Astrocyte of the spinal cord (primary cell): Measurements from ENCODE around the gene ST3GAL4.

Source experiments
- DNase-seq: peaks from one replicate; pipeline ENCODE4 v3.0.0; 2011; ENCODE audit warnings: low read depth, low spot score
- H3K4me3 ChIP-seq: 2 replicates; pipeline ENCODE4 v1.5.1; 2011; ENCODE audit warnings: low read depth, mild to moderate bottlenecking, low read length, moderate library complexity
- in situ Hi-C: cut with HindIII; loops from 2 replicates; pipeline ENCODE4 v1.10.0; 2017; ENCODE audit warnings: low sequenced_read_pairs
- TF ChIP-seq, protein P1 (sequence below): IDR thresholded peaks from 2 replicates; pipeline ENCODE4 v1.5.1; 2012; ENCODE audit warnings: low read depth, mild to moderate bottlenecking, low read length, inconsistent platforms

Gene ST3GAL4

DNA sequence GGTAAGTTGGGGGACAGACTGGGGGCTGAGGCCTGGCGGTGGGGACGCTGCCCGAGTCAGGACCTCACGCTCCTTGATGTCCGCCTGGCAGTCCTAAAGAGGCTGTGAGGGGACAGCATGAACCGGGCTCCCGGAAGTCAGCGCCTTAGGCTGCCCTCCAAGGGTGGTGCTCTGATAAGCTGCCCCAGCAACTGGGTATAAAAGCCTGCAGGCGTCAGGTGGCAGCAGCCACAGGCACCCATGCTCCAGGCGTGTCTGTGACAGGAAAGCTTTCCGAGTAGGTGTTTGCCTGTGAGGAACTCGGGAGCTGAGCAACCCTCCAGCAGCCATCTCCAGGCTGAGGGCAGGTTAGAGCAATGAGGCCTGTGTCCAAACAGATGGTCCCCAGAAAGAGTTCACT is 53.0 kb downstream of the ST3GAL4 start:
- in situ Hi-C loops: no loop called here
- TF ChIP-seq, protein P1, sequence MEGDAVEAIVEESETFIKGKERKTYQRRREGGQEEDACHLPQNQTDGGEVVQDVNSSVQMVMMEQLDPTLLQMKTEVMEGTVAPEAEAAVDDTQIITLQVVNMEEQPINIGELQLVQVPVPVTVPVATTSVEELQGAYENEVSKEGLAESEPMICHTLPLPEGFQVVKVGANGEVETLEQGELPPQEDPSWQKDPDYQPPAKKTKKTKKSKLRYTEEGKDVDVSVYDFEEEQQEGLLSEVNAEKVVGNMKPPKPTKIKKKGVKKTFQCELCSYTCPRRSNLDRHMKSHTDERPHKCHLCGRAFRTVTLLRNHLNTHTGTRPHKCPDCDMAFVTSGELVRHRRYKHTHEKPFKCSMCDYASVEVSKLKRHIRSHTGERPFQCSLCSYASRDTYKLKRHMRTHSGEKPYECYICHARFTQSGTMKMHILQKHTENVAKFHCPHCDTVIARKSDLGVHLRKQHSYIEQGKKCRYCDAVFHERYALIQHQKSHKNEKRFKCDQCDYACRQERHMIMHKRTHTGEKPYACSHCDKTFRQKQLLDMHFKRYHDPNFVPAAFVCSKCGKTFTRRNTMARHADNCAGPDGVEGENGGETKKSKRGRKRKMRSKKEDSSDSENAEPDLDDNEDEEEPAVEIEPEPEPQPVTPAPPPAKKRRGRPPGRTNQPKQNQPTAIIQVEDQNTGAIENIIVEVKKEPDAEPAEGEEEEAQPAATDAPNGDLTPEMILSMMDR: no peak
- DNase-seq: no peak
- H3K4me3 ChIP-seq: no peak overlapping the region

DNA sequence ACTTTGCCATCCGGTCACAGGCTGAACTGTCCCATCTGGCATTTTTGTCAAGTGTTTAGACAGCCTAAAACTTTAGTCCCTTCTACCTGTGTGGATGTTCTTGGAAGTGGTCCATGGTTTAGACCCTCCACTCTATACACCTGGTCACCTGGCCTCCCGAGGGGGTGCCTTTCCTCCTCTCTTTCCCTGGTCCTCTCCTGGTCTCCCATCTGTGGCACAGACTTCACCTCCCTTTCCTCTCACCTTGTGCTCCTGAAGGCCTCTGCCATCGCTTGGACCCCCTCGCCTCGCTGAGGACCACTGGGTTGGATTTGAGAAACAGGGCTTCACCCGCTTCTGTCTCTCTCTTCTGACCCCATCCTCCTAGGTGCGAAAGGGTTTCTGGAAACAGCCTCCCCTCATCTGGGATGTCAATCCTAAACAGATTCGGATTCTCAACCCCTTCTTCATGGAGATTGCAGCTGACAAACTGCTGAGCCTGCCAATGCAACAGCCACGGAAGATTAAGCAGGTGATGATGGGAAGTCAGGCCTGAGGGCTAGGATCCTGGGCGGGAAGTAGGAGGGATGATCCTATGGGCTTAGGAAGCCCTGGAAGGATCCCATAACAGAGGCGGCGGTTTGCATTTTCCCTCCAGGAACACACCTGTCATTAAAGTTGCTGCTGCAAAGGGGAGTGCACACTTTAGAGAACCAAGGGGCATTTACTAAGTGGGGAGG is 53.6 kb downstream of the ST3GAL4 start:
- TF ChIP-seq, protein P1: no peak
- no peak overlapping the region for H3K4me3 ChIP-seq
- in situ Hi-C loops: no loop called here
- no peak for DNase-seq

DNA sequence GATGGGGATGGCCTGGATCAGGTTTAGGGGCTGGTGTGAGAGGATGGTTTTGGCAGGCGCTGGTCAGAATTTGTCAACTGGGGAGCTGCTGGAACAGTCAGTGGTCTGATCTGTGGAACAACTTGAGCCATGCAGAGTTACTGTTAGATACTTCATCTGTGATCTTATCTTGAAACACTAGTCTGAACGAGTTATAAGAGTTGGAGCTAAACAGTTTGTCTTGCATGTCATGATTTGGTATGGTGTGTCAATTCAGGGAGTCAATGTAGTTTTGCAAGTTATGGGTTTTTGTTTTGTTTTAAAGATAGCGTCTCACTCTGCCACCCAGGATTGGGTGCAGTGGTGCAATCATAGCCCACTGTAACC is 54.1 kb downstream of the ST3GAL4 start:
- H3K4me3 ChIP-seq: no peak overlapping the region
- no peak for DNase-seq
- TF ChIP-seq, protein P1: no peak
- in situ Hi-C loops: no loop called here

DNA sequence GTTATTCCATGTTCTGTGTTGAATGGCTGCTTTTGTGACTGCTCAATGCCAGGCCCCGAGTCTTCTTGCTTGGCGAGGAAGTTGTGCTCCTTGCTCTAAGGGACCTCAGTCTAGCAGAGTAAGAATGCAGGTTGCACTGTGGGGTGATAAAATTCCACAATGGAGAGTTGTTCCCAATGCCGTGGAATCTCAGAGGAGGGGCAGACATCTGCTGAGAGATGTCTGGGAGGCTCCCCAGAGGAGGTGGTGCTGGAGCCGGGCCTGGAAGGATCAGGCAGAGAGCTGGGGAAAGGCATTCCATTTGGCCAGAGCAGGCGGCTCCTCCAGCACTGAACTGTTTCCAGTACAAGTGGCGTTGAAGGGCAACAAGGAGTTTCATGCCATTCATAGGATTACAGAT is 55.2 kb downstream of the ST3GAL4 start:
- TF ChIP-seq, protein P1: no peak
- DNase-seq: no peak
- in situ Hi-C loops: no loop called here
- no peak overlapping the region for H3K4me3 ChIP-seq

DNA sequence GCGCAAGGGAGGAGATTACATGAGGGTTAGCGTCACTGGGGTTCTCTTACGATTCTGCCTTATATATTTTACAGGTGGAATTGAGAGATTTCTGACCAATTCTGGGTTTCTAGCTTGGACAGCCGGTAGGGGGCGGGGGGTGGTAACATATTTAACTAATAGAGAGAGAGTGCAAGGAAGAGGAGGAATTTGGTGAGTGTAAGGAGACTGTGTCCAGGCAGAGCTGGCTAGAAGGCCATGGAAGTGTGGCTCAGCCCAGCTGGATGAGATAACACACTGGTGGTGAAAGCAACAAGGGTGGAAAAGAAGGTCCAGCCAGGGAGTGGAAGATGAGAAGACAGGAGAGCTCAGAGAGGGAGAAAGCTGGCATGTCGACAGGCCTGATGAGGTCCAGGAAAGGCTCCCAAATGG is 56.5 kb downstream of the ST3GAL4 start:
- no peak for DNase-seq

DNA sequence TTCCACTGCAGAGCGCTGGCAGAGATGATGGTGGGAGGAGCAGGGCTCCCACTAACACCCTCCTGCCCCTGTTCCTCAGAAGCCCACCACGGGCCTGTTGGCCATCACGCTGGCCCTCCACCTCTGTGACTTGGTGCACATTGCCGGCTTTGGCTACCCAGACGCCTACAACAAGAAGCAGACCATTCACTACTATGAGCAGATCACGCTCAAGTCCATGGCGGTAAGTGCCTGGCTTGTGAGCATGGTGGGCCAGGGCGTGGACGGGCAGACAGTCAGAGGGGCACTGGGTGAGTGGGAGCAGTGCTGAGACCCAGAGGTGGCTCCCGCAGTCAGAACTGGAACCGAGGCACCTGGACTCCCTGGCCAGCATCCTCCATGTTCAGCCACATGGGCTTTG is 57.9 kb downstream of the ST3GAL4 start:
- TF ChIP-seq, protein P1: no peak
- DNase-seq: no peak
- in situ Hi-C loops: no loop called here
- no peak overlapping the region for H3K4me3 ChIP-seq

More for the DNA sequence above, 56.5 kb downstream of the ST3GAL4 start:
- no peak overlapping the region for H3K4me3 ChIP-seq
- TF ChIP-seq, protein P1: peak; percentile 6
- in situ Hi-C loops: no loop called here
